ENCODE data around the gene HCRTR1.
A peak's percentile ranks its signal among the peaks of the same experiment; 100 is the strongest.

Gene HCRTR1

GRCh38 chr1:31576201-31576669, 41.3 kb upstream of the HCRTR1 start, which contains the start of gene TINAGL1:
Gene TINAGL1, plus strand, starts transcription at chr1:31576515. Its CDS starts 634 bp downstream, at chr1:31577149.
- Histone ChIP-seq H3K9ac (ENCODE audit: low read depth, low read length, poor library complexity) (peak within 1 kb of the TSS; percentile 50), H2BK15ac (ENCODE audit: low read length) (peak within 1 kb of the TSS; percentile 15), H2BK120ac (ENCODE audit: low read depth, low read length) (no peak within 1 kb of the TSS), H3K4me2 (ENCODE audit: insufficient read depth, low read length, poor library complexity, severe bottlenecking) (no peak within 1 kb of the TSS), H3K4me1 (ENCODE audit: control insufficient read depth in 2 of 2, insufficient read depth in 1 of 2, low read depth in 1 of 2, low read length in 2 of 2) (peaks cover 6 to 14% of the 10 kb centered on the region in 2 donors), H2AFZ (ENCODE audit: low read length) (peak within 1 kb of the TSS; percentile 29), H3K14ac (ENCODE audit: low read length) (peak within 1 kb of the TSS; percentile 75), H3K9me3 (replicated peaks in 1 of 2; ENCODE audit: control insufficient read depth in 2 of 2, insufficient read depth in 1 of 2, low read depth in 1 of 2, low read length in 2 of 2) (no peaks in the 10 kb centered on the region), H3K79me1 (ENCODE audit: low read depth, low read length) (no peaks in the 10 kb centered on the region), H3K18ac (ENCODE audit: low read length) (peak within 1 kb of the TSS; percentile 88), H2BK12ac (ENCODE audit: low read length) (no peak within 1 kb of the TSS), H3K27me3 (ENCODE audit: control insufficient read depth in 3 of 3, insufficient read depth in 3 of 3, low read depth in 1 of 3, low read length in 3 of 3) (peaks cover 0 to 79% (median 16%) of the 10 kb centered on the region in 3 experiments), H3K4ac (ENCODE audit: low read length) (no peak within 1 kb of the TSS), H4K8ac (ENCODE audit: low read depth, low read length) (no peak within 1 kb of the TSS), H3K4me3 (ENCODE audit: low read length in 2 of 2) (peak within 1 kb of the TSS in 1 of 2 donors; percentile 24), H3K36me3 (replicated peaks in 1 of 2; ENCODE audit: control insufficient read depth in 2 of 2, insufficient read depth in 2 of 2, low read length in 2 of 2) (no peaks in the 10 kb centered on the region), H3K27ac (replicated peaks; ENCODE audit: low read length) (no peak within 1 kb of the TSS), H3K23ac (ENCODE audit: low read depth, low read length, poor library complexity) (peak within 1 kb of the TSS; percentile 67), H4K91ac (ENCODE audit: low read depth, low read length, poor library complexity) (peak within 1 kb of the TSS; percentile 9), H2AK5ac (ENCODE audit: low read depth, low read length) (peak within 1 kb of the TSS; percentile 81), H2BK5ac (ENCODE audit: low read length) (peak within 1 kb of the TSS; percentile 30)
- whole genome bisulfite sequencing, 2 donors (ENCODE audit: extremely low coverage in 2 of 2, insufficient read length in 2 of 2, insufficient replicate concordance in 1 of 2) = no CpG with 5 or more reads among the region's 25 CpGs
- DNase-seq (ENCODE audit: low spot score) = no peak

DNA sequence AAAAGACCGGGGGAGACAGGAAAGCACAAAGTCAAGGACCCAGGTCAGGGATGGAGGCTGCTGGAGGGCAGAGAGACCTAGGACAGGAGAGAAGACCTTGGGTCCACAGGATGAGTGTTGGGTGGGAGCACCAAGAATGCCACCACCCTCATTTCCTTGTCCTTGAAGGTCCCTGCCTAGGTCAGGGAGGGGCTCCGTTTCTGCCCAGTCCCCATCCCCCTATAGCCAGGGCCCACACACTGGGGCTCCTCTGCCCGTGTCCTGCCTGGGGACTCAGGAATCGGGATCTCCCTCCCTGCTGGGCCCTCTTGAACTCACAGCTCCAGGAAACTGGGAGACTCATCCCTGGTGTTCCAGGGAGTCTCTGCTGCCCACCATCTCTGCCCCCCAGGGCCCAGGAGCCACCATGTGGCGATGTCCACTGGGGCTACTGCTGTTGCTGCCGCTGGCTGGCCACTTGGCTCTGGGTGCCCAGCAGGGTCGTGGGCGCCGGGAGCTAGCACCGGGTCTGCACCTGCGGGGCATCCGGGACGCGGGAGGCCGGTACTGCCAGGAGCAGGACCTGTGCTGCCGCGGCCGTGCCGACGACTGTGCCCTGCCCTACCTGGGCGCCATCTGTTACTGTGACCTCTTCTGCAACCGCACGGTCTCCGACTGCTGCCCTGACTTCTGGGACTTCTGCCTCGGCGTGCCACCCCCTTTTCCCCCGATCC, 40.6 kb upstream of the HCRTR1 start:
- H3K23ac ChIP-seq (ENCODE audit: low read depth, low read length, poor library complexity) = peak overlapping the region; percentile 67
- no peak overlapping the region for H2BK12ac ChIP-seq (ENCODE audit: low read length)
- H4K8ac ChIP-seq (ENCODE audit: low read depth, low read length) = no peak overlapping the region
- no peaks in the 10 kb centered on the region for H3K36me3 ChIP-seq (replicated peaks in 1 of 2; ENCODE audit: control insufficient read depth in 2 of 2, insufficient read depth in 2 of 2, low read length in 2 of 2)
- H2BK120ac ChIP-seq (ENCODE audit: low read depth, low read length) = no peak overlapping the region
- peak overlapping the region in 1 of 2 donors; percentile 24 for H3K4me3 ChIP-seq (ENCODE audit: low read length in 2 of 2)
- H3K9me3 ChIP-seq (replicated peaks in 1 of 2; ENCODE audit: control insufficient read depth in 2 of 2, insufficient read depth in 1 of 2, low read depth in 1 of 2, low read length in 2 of 2) = no peaks in the 10 kb centered on the region
- no peak overlapping the region for H3K27ac ChIP-seq (replicated peaks; ENCODE audit: low read length)
- peak overlapping the region; percentile 29 for H2AFZ ChIP-seq (ENCODE audit: low read length)
- peak overlapping the region; percentile 88 for H3K18ac ChIP-seq (ENCODE audit: low read length)
- peaks cover 6 to 14% of the 10 kb centered on the region in 2 donors for H3K4me1 ChIP-seq (ENCODE audit: control insufficient read depth in 2 of 2, insufficient read depth in 1 of 2, low read depth in 1 of 2, low read length in 2 of 2)
- H3K79me1 ChIP-seq (ENCODE audit: low read depth, low read length) = no peaks in the 10 kb centered on the region
- H3K4ac ChIP-seq (ENCODE audit: low read length) = no peak overlapping the region
- peak overlapping the region; percentile 15 for H2BK15ac ChIP-seq (ENCODE audit: low read length)
- peaks cover 0 to 79% (median 16%) of the 10 kb centered on the region in 3 experiments for H3K27me3 ChIP-seq (ENCODE audit: control insufficient read depth in 3 of 3, insufficient read depth in 3 of 3, low read depth in 1 of 3, low read length in 3 of 3)
- no peak for DNase-seq (ENCODE audit: low spot score)
- H3K14ac ChIP-seq (ENCODE audit: low read length) = no peak overlapping the region
- H3K4me2 ChIP-seq (ENCODE audit: insufficient read depth, low read length, poor library complexity, severe bottlenecking) = no peak overlapping the region
- H2BK5ac ChIP-seq (ENCODE audit: low read length) = no peak overlapping the region
- H4K91ac ChIP-seq (ENCODE audit: low read depth, low read length, poor library complexity) = peak overlapping the region; percentile 9
- no CpG with 5 or more reads among the region's 27 CpGs for WGBS, 2 donors (ENCODE audit: extremely low coverage in 2 of 2, insufficient read length in 2 of 2, insufficient replicate concordance in 1 of 2)
- H3K9ac ChIP-seq (ENCODE audit: low read depth, low read length, poor library complexity) = peak overlapping the region; percentile 50
- H2AK5ac ChIP-seq (ENCODE audit: low read depth, low read length) = peak overlapping the region; percentile 77

DNA sequence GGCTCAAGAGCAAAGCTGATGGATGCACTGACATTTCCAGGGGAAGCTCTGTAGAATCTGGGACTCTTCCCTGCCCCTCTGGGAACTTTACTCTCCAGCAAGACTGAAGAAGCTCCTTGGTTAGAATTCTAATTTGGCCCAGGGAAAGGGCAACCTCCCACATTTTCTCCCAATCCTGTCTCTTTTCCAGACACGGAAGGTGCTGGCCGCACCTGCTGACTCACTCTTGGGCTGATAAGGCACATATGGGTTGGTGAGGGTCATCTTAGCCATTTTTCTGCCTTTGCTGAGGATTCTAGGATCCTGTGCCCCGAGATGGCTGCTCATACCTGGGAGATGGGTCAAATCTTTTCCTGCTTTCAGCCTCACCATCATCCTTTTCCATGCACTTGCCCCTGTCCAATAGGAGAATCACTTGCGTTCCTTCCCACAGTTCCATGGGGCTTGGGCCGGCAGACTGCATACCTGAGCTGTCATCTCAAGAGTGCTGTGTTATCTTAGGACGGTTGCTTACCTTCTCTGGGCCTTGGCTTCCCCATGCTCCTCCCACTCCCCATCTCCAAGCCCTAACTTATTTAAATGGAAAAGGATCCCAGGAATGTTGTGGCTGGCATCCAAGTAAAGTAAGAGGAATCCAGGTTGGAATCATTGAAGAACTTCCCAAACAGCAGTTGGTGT, 39.8 kb upstream of the HCRTR1 start:
- H3K18ac ChIP-seq (ENCODE audit: low read length) = no peak overlapping the region
- no peak overlapping the region for H3K23ac ChIP-seq (ENCODE audit: low read depth, low read length, poor library complexity)
- H3K4ac ChIP-seq (ENCODE audit: low read length) = no peak overlapping the region
- H4K8ac ChIP-seq (ENCODE audit: low read depth, low read length) = no peak overlapping the region
- peaks cover 6 to 14% of the 10 kb centered on the region in 2 donors for H3K4me1 ChIP-seq (ENCODE audit: control insufficient read depth in 2 of 2, insufficient read depth in 1 of 2, low read depth in 1 of 2, low read length in 2 of 2)
- no CpG with 5 or more reads among the region's 6 CpGs for WGBS, 2 donors (ENCODE audit: extremely low coverage in 2 of 2, insufficient read length in 2 of 2, insufficient replicate concordance in 1 of 2)
- DNase-seq (ENCODE audit: low spot score) = no peak
- no peak overlapping the region for H2BK5ac ChIP-seq (ENCODE audit: low read length)
- H3K27me3 ChIP-seq (ENCODE audit: control insufficient read depth in 3 of 3, insufficient read depth in 3 of 3, low read depth in 1 of 3, low read length in 3 of 3) = peaks cover 0 to 84% (median 16%) of the 10 kb centered on the region in 3 experiments
- H3K9me3 ChIP-seq (replicated peaks in 1 of 2; ENCODE audit: control insufficient read depth in 2 of 2, insufficient read depth in 1 of 2, low read depth in 1 of 2, low read length in 2 of 2) = no peaks in the 10 kb centered on the region
- H3K4me2 ChIP-seq (ENCODE audit: insufficient read depth, low read length, poor library complexity, severe bottlenecking) = no peak overlapping the region
- no peak overlapping the region for H3K4me3 ChIP-seq (ENCODE audit: low read length in 2 of 2)
- H2BK15ac ChIP-seq (ENCODE audit: low read length) = peak overlapping the region; percentile 15
- no peak overlapping the region for H2AFZ ChIP-seq (ENCODE audit: low read length)
- H3K27ac ChIP-seq (replicated peaks; ENCODE audit: low read length) = no peak overlapping the region
- peak overlapping the region; percentile 50 for H3K9ac ChIP-seq (ENCODE audit: low read depth, low read length, poor library complexity)
- no peaks in the 10 kb centered on the region for H3K36me3 ChIP-seq (replicated peaks in 1 of 2; ENCODE audit: control insufficient read depth in 2 of 2, insufficient read depth in 2 of 2, low read length in 2 of 2)
- no peaks in the 10 kb centered on the region for H3K79me1 ChIP-seq (ENCODE audit: low read depth, low read length)
- no peak overlapping the region for H2BK120ac ChIP-seq (ENCODE audit: low read depth, low read length)
- no peak overlapping the region for H3K14ac ChIP-seq (ENCODE audit: low read length)
- no peak overlapping the region for H2BK12ac ChIP-seq (ENCODE audit: low read length)
- H2AK5ac ChIP-seq (ENCODE audit: low read depth, low read length) = peak overlapping the region; percentile 77
- no peak overlapping the region for H4K91ac ChIP-seq (ENCODE audit: low read depth, low read length, poor library complexity)

DNA sequence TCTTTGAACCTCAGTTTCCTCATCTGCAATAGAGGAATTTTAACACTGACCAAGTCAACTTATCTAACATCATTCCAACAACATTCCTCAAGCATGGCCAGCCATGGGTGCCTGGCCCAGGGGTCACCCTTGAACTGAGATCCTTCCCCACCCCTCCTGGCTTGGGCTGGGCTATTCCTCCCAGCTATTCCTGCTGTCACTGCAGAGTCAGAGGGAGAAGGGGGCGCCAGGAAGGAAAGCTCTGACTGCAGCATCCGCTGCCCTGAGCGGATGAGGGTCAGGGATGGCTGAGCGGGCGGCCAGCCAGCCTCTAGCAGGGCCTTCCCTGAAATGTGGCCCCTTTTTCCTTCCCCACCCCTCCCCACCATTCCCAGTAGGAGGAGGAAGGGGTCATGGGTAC, 38.1 kb upstream of the HCRTR1 start:
- peaks cover 0 to 85% (median 18%) of the 10 kb centered on the region in 3 experiments for H3K27me3 ChIP-seq (ENCODE audit: control insufficient read depth in 3 of 3, insufficient read depth in 3 of 3, low read depth in 1 of 3, low read length in 3 of 3)
- DNase-seq (ENCODE audit: low spot score) = no peak
- no peak overlapping the region for H4K8ac ChIP-seq (ENCODE audit: low read depth, low read length)
- no CpG with 5 or more reads among the region's 5 CpGs for WGBS, 2 donors (ENCODE audit: extremely low coverage in 2 of 2, insufficient read length in 2 of 2, insufficient replicate concordance in 1 of 2)
- no peak overlapping the region for H3K4me3 ChIP-seq (ENCODE audit: low read length in 2 of 2)
- H3K18ac ChIP-seq (ENCODE audit: low read length) = no peak overlapping the region
- H3K79me1 ChIP-seq (ENCODE audit: low read depth, low read length) = no peaks in the 10 kb centered on the region
- no peak overlapping the region for H3K9ac ChIP-seq (ENCODE audit: low read depth, low read length, poor library complexity)
- no peaks in the 10 kb centered on the region for H3K9me3 ChIP-seq (replicated peaks in 1 of 2; ENCODE audit: control insufficient read depth in 2 of 2, insufficient read depth in 1 of 2, low read depth in 1 of 2, low read length in 2 of 2)
- no peak overlapping the region for H3K4me2 ChIP-seq (ENCODE audit: insufficient read depth, low read length, poor library complexity, severe bottlenecking)
- peaks cover 6 to 14% of the 10 kb centered on the region in 2 donors for H3K4me1 ChIP-seq (ENCODE audit: control insufficient read depth in 2 of 2, insufficient read depth in 1 of 2, low read depth in 1 of 2, low read length in 2 of 2)
- no peak overlapping the region for H3K27ac ChIP-seq (replicated peaks; ENCODE audit: low read length)
- H3K23ac ChIP-seq (ENCODE audit: low read depth, low read length, poor library complexity) = no peak overlapping the region
- H2BK15ac ChIP-seq (ENCODE audit: low read length) = no peak overlapping the region
- H2BK12ac ChIP-seq (ENCODE audit: low read length) = peak overlapping the region; percentile 24
- no peaks in the 10 kb centered on the region for H3K36me3 ChIP-seq (replicated peaks in 1 of 2; ENCODE audit: control insufficient read depth in 2 of 2, insufficient read depth in 2 of 2, low read length in 2 of 2)
- H2BK5ac ChIP-seq (ENCODE audit: low read length) = no peak overlapping the region
- no peak overlapping the region for H2BK120ac ChIP-seq (ENCODE audit: low read depth, low read length)
- H2AFZ ChIP-seq (ENCODE audit: low read length) = peak overlapping the region; percentile 17
- no peak overlapping the region for H2AK5ac ChIP-seq (ENCODE audit: low read depth, low read length)
- no peak overlapping the region for H3K4ac ChIP-seq (ENCODE audit: low read length)
- H3K14ac ChIP-seq (ENCODE audit: low read length) = no peak overlapping the region
- H4K91ac ChIP-seq (ENCODE audit: low read depth, low read length, poor library complexity) = no peak overlapping the region

Data from neuronal stem cell (in vitro differentiated cells).